GM12892 (cell line): ENCODE measurements around the gene NSUN6.
"Not testable (repeated sequence)": the region's sequence is repeated elsewhere in the genome, so short reads cannot be mapped to it uniquely, and the experiment has no call there.

Experiments used
- DNase-seq: peaks from one replicate; pipeline ENCODE4 v3.0.0; 2011; ENCODE audit not compliant: insufficient read length
- FAIRE-seq: peaks from 2 replicates; lab custom pipeline; 2011; peaks lifted over from hg19 to GRCh38; lab: Jason Lieb, UNC
- POLR2A ChIP-seq: IDR thresholded peaks from 2 replicates; pipeline ENCODE4 v1.6.1; 2011; ENCODE audit warnings: low read depth, low read length, control low read depth
- POLR2AphosphoS5 ChIP-seq: IDR thresholded peaks from 2 replicates; pipeline ENCODE4 v1.6.1; 2011; ENCODE audit warnings: low read depth, low read length, control low read depth
- TAF1 ChIP-seq: IDR thresholded peaks from 2 replicates; pipeline ENCODE4 v1.6.1; 2011; ENCODE audit warnings: low read depth, mild to moderate bottlenecking, control low read depth, low read length, borderline replicate concordance

The NSUN6 gene

GRCh38 chr10:18594574-18595156, 56.7 kb downstream of the NSUN6 start:
- DNase-seq = no peak
- TF ChIP-seq TAF1 (no peak), POLR2AphosphoS5 (no peak), POLR2A (no peak)
- FAIRE-seq = no peak

GRCh38 chr10:18591141-18591540, 60.2 kb downstream of the NSUN6 start:
- DNase-seq, FAIRE-seq: not testable (repeated sequence)

GRCh38 chr10:18586637-18587036, 64.8 kb downstream of the NSUN6 start:
- DNase-seq, FAIRE-seq: not testable (repeated sequence)

- FAIRE-seq (no peak), DNase-seq (no peak)
These were observed 67.7 kb downstream of the NSUN6 start for GRCh38 chr10:18583575-18584270.

GRCh38 chr10:18582803-18583202, 68.6 kb downstream of the NSUN6 start:
- FAIRE-seq (no peak), DNase-seq (no peak)
- TF ChIP-seq TAF1 = no peak
- no peak for TF ChIP-seq POLR2AphosphoS5
- no peak for TF ChIP-seq POLR2A

More at GRCh38 chr10:18583575-18584270, 67.7 kb downstream of the NSUN6 start:
- TF ChIP-seq POLR2A (no peak), POLR2AphosphoS5 (no peak), TAF1 (no peak)

- no peak for TF ChIP-seq POLR2A
- TF ChIP-seq TAF1 = no peak
- no peak for TF ChIP-seq POLR2AphosphoS5
- DNase-seq = no peak
- no peak for FAIRE-seq
These were observed 73.3 kb downstream of the NSUN6 start for GRCh38 chr10:18577823-18578685.

- FAIRE-seq = no peak
- no peak for DNase-seq
- TF ChIP-seq POLR2AphosphoS5 (no peak), POLR2A (no peak), TAF1 (no peak)
These were observed 74.8 kb downstream of the NSUN6 start for GRCh38 chr10:18576586-18576985.

GRCh38 chr10:18572959-18573561, 78.3 kb downstream of the NSUN6 start:
- DNase-seq = no peak
- no peak for FAIRE-seq
- no peak for TF ChIP-seq POLR2A
- TF ChIP-seq POLR2AphosphoS5 = no peak
- TF ChIP-seq TAF1 = no peak

GRCh38 chr10:18571780-18572179, 79.6 kb downstream of the NSUN6 start:
- FAIRE-seq (no peak), DNase-seq (no peak)
- TF ChIP-seq TAF1 = no peak
- TF ChIP-seq POLR2AphosphoS5 = no peak
- TF ChIP-seq POLR2A = no peak

- DNase-seq (no peak), FAIRE-seq (no peak)
- no peak for TF ChIP-seq TAF1
- TF ChIP-seq POLR2AphosphoS5 = no peak
- no peak for TF ChIP-seq POLR2A
These were observed 80.3 kb downstream of the NSUN6 start for GRCh38 chr10:18571076-18571475.

- DNase-seq, FAIRE-seq: not testable (repeated sequence)
These were observed 81.0 kb downstream of the NSUN6 start for GRCh38 chr10:18570386-18570785.

- no peak for DNase-seq
- TF ChIP-seq POLR2AphosphoS5 = no peak
- no peak for TF ChIP-seq TAF1
- no peak for TF ChIP-seq POLR2A
- FAIRE-seq = no peak
These were observed 84.0 kb downstream of the NSUN6 start for GRCh38 chr10:18567343-18567856.
